Neural cell (in vitro differentiated cells): ENCODE data around the gene SFI1. TPM values are rescaled to one million over a fixed set of nuclear protein-coding genes. Genes with fewer than 3 reads are reported as not detected.

Source experiments
- H2AFZ ChIP-seq: fragments of 200-600, 300-800 bp; sonication (generic), shearing (Covaris generic); 2 replicates; pipeline ENCODE4 v1.6.0; 2014; ENCODE audit warnings: low read depth, mild to moderate bottlenecking, antibody characterized with exemption, low read length, moderate library complexity
- H3F3A ChIP-seq: fragments of 200-600 bp; shearing (Covaris generic); 2 replicates; pipeline ENCODE4 v1.6.1; 2016; ENCODE audit warnings: mild to moderate bottlenecking, moderate library complexity, mixed read lengths, antibody characterized with exemption, low read length; ENCODE audit not compliant: insufficient read depth, poor library complexity, severe bottlenecking
- H3K27ac ChIP-seq: fragments of 200-600, 300-800 bp; sonication (generic), shearing (Covaris generic); 2 replicates; pipeline ENCODE4 v1.5.1; 2014; ENCODE audit warnings: mild to moderate bottlenecking, low read length, moderate library complexity
- H3K27me3 ChIP-seq: fragments of 300-800, 200-600 bp; sonication (generic), shearing (Covaris generic); 2 replicates; pipeline ENCODE4 v1.6.0; 2014; ENCODE audit warnings: mild to moderate bottlenecking, low read depth, low read length, moderate library complexity; ENCODE audit not compliant: insufficient read depth
- H3K36me3 ChIP-seq: fragments of 300-800, 200-600 bp; sonication (generic), shearing (Covaris generic); 2 replicates; pipeline ENCODE4 v1.5.1; 2014; ENCODE audit warnings: mild to moderate bottlenecking, antibody characterized with exemption, low read length, moderate library complexity; ENCODE audit not compliant: insufficient read depth
- H3K4me2 ChIP-seq: fragments of 300-800, 200-600 bp; sonication (generic), shearing (Covaris generic); 2 replicates; pipeline ENCODE4 v1.6.0; 2014; ENCODE audit warnings: mild to moderate bottlenecking, low read length
- H3K4me3 ChIP-seq: fragments of 300-800, 200-600 bp; sonication (generic), shearing (Covaris generic); 2 replicates; pipeline ENCODE4 v1.5.1; 2014; ENCODE audit warnings: mild to moderate bottlenecking, low read length, moderate library complexity
- H3K79me2 ChIP-seq: fragments of 200-600 bp; shearing (Covaris generic); replicated peaks from 2 replicates; pipeline ENCODE4 v1.6.0; 2014; ENCODE audit warnings: mild to moderate bottlenecking, low read length, moderate library complexity; ENCODE audit not compliant: insufficient read depth
- H3K9ac ChIP-seq: fragments of 300-800, 200-600 bp; sonication (generic), shearing (Covaris generic); 2 replicates; pipeline ENCODE4 v1.6.1; 2016; ENCODE audit warnings: mild to moderate bottlenecking, low read length, mixed read lengths
- H3K9me2 ChIP-seq: fragments of 200-600 bp; shearing (Covaris generic); 2 replicates; pipeline ENCODE4 v1.6.1; 2016; ENCODE audit warnings: mild to moderate bottlenecking, low read length, mixed read lengths; ENCODE audit not compliant: insufficient read depth
- H3K9me3 ChIP-seq: fragments of 200-600, 300-800 bp; sonication (generic), shearing (Covaris generic); 2 replicates; pipeline ENCODE4 v1.6.1; 2016; ENCODE audit warnings: mild to moderate bottlenecking, mixed run types, low read length, moderate library complexity, mixed read lengths
- H4K20me1 ChIP-seq: fragments of 200-600 bp; shearing (Covaris generic); 2 replicates; pipeline ENCODE4 v1.6.1; 2016; ENCODE audit warnings: mild to moderate bottlenecking, mixed run types; ENCODE audit not compliant: insufficient read depth
- CTCF ChIP-seq: fragments of 450-650 bp; IDR thresholded peaks from 2 replicates; pipeline ENCODE4 v1.5.1; 2014; ENCODE audit warnings: antibody characterized with exemption, mild to moderate bottlenecking, moderate library complexity; ENCODE audit not compliant: poor library complexity, severe bottlenecking
- EP300 ChIP-seq: fragments of 450-650 bp; conservative IDR thresholded peaks from 2 replicates; pipeline ENCODE4 v1.6.1; 2014; ENCODE audit warnings: antibody characterized with exemption, mild to moderate bottlenecking, moderate library complexity; ENCODE audit not compliant: poor library complexity, severe bottlenecking
- EZH2 ChIP-seq: fragments of 200-600, 300-800 bp; shearing (Covaris generic), sonication (generic); IDR thresholded peaks from 2 replicates; pipeline ENCODE4 v1.6.1; 2014; ENCODE audit warnings: antibody characterized with exemption, low read length, borderline replicate concordance, mild to moderate bottlenecking; ENCODE audit not compliant: insufficient read depth, poor library complexity, severe bottlenecking
- MXI1 ChIP-seq: fragments of 450-650 bp; conservative IDR thresholded peaks from 2 replicates; pipeline ENCODE4 v1.6.1; 2014; ENCODE audit warnings: antibody characterized with exemption, mild to moderate bottlenecking; ENCODE audit not compliant: poor library complexity, severe bottlenecking
- POLR2AphosphoS5 ChIP-seq: IDR thresholded peaks from 2 replicates; pipeline ENCODE4 v1.6.1; 2012
- RAD21 ChIP-seq: fragments of 450-650 bp; conservative IDR thresholded peaks from 2 replicates; pipeline ENCODE4 v1.6.1; 2014; ENCODE audit warnings: antibody characterized with exemption, mild to moderate bottlenecking, moderate library complexity
- REST ChIP-seq: IDR thresholded peaks from 2 replicates; pipeline ENCODE4 v1.6.1; 2012; ENCODE audit warnings: borderline replicate concordance
- SMC3 ChIP-seq: fragments of 450-650 bp; conservative IDR thresholded peaks from 2 replicates; pipeline ENCODE4 v1.6.1; 2014; ENCODE audit warnings: antibody characterized with exemption, mild to moderate bottlenecking, moderate library complexity; ENCODE audit not compliant: poor library complexity
- TAF1 ChIP-seq: IDR thresholded peaks from 2 replicates; pipeline ENCODE4 v1.6.1; 2012; ENCODE audit warnings: low read depth
- polyA plus RNA-seq: library from polyadenylated mRNA; depleted of rRNA; stranded (reverse); fragments of >200 nt; gene quantifications from 2 replicates; pipeline ENCODE4 v1.2.3, GENCODE V29; 2014

SFI1 gene
- polyA plus RNA-seq, 1 donor from 2014 or later: 19.9 TPM

- TF ChIP-seq POLR2AphosphoS5 (no peak), TAF1 (no peak), SMC3 (no peak), EP300 (no peak), REST (no peak), EZH2 (no peak), RAD21 (no peak), CTCF (no peak), MXI1 (no peak)
- no peak overlapping the region for H3K4me3 ChIP-seq
- H3K27me3 ChIP-seq: no peaks in the 10 kb centered on the region
- H2AFZ ChIP-seq: no peak overlapping the region
- H3K79me2 ChIP-seq: no peaks in the 10 kb centered on the region
- H4K20me1 ChIP-seq: no peaks in the 10 kb centered on the region
- no peaks in the 10 kb centered on the region for H3K9me2 ChIP-seq
- no peak overlapping the region for H3K9ac ChIP-seq
- H3K27ac ChIP-seq: no peak overlapping the region
- H3K36me3 ChIP-seq: no peaks in the 10 kb centered on the region
- H3K4me2 ChIP-seq: no peak overlapping the region
- H3K9me3 ChIP-seq: no peaks in the 10 kb centered on the region
- H3F3A ChIP-seq: no peaks in the 10 kb centered on the region
Observed at GRCh38 chr22:31607696-31608095, 111.4 kb downstream of the SFI1 start.

GRCh38 chr22:31609716-31610115 lies 113.4 kb downstream of the SFI1 start:
- no peak for TF ChIP-seq CTCF
- no peak for TF ChIP-seq EP300
- no peak for TF ChIP-seq POLR2AphosphoS5
- TF ChIP-seq REST: no peak
- TF ChIP-seq SMC3: no peak
- TF ChIP-seq TAF1: no peak
- TF ChIP-seq RAD21: no peak
- no peak for TF ChIP-seq MXI1
- no peak for TF ChIP-seq EZH2
- Histone ChIP-seq H3K27me3 (no peaks in the 10 kb centered on the region), H3K79me2 (no peaks in the 10 kb centered on the region), H2AFZ (no peak overlapping the region), H3K9me2 (no peaks in the 10 kb centered on the region), H4K20me1 (no peaks in the 10 kb centered on the region), H3F3A (no peaks in the 10 kb centered on the region), H3K27ac (no peak overlapping the region), H3K9ac (no peak overlapping the region), H3K9me3 (no peaks in the 10 kb centered on the region), H3K4me3 (no peak overlapping the region), H3K36me3 (no peaks in the 10 kb centered on the region), H3K4me2 (no peak overlapping the region)
